CD14-positive monocyte (primary cell): Measurements from ENCODE around the gene ALDH5A1. TPM values are rescaled to one million over a fixed set of nuclear protein-coding genes. Genes with fewer than 3 reads are reported as not detected.

Experiments
- DNase-seq, 3 donors: peaks; one replicate each; pipeline ENCODE4 v3.0.0-alpha.2; 2011 to 2022
- H2AFZ ChIP-seq: 2 replicates; pipeline ENCODE4 v1.6.0; 2012; ENCODE audit warnings: mild to moderate bottlenecking, low read depth, low read length, inconsistent platforms; ENCODE audit not compliant: insufficient read depth, poor library complexity, severe bottlenecking
- H3K27ac ChIP-seq, 2 donors: 1 replicate in 1 of 2; 2 replicates in 1 of 2; pipeline ENCODE4 v1.5.1; 2012 to 2013; ENCODE audit warnings: low read length in 2 of 2, control low read depth in 1 of 2, inconsistent platforms in 1 of 2, low read depth in 1 of 2, mild to moderate bottlenecking in 1 of 2
- H3K27me3 ChIP-seq, 2 donors: one replicate each; pipeline versions ENCODE4 v1.6.0 to v1.6.1; 2011 to 2013; ENCODE audit warnings: low read length in 2 of 2; ENCODE audit not compliant: control insufficient read depth in 2 of 2, insufficient read depth in 2 of 2
- H3K36me3 ChIP-seq, 2 donors: replicated peaks in 1 of 2; 1 replicate in 1 of 2; 2 replicates in 1 of 2; pipeline versions ENCODE4 v1.5.1 to v1.6.1; 2012 to 2013; ENCODE audit warnings: low read length in 2 of 2, control low read depth in 1 of 2, inconsistent platforms in 1 of 2, mild to moderate bottlenecking in 1 of 2; ENCODE audit not compliant: insufficient read depth in 2 of 2, control insufficient read depth in 1 of 2
- H3K4me1 ChIP-seq, 2 donors: 1 replicate in 1 of 2; 2 replicates in 1 of 2; pipeline versions ENCODE4 v1.5.1 to v1.6.1; 2012 to 2013; ENCODE audit warnings: low read length in 2 of 2, control low read depth in 1 of 2, inconsistent platforms in 1 of 2, mild to moderate bottlenecking in 1 of 2, moderate library complexity in 1 of 2; ENCODE audit not compliant: insufficient read depth in 2 of 2, control insufficient read depth in 1 of 2
- H3K4me2 ChIP-seq: replicated peaks from 2 replicates; pipeline ENCODE3; 2012; ENCODE audit warnings: low read length, moderate library complexity, mild to moderate bottlenecking; ENCODE audit not compliant: poor library complexity, severe bottlenecking; ENCODE audit errors: extremely low read depth
- H3K4me3 ChIP-seq, 3 experiments: fragments of 200-600 bp in 1 of 3; sonication (generic) in 1 of 3; replicated peaks in 1 of 3; 1 replicate in 2 of 3; 2 replicates in 1 of 3; pipeline ENCODE4 v1.5.1; 2011 to 2013; ENCODE audit warnings: low read length in 3 of 3, mild to moderate bottlenecking in 3 of 3, control low read depth in 2 of 3, low read depth in 2 of 3, inconsistent platforms in 1 of 3, moderate library complexity in 1 of 3
- H3K79me2 ChIP-seq: 2 replicates; pipeline ENCODE4 v1.6.0; 2012; ENCODE audit warnings: mild to moderate bottlenecking, control low read depth, inconsistent platforms, low read length, moderate library complexity; ENCODE audit not compliant: insufficient read depth
- H3K9ac ChIP-seq: 2 replicates; pipeline ENCODE4 v1.6.0; 2017; ENCODE audit warnings: low read length, mild to moderate bottlenecking; ENCODE audit not compliant: insufficient read depth, poor library complexity, severe bottlenecking
- H3K9me3 ChIP-seq, 2 donors: replicated peaks in 1 of 2; 1 replicate in 1 of 2; 2 replicates in 1 of 2; pipeline versions ENCODE4 v1.5.1 to v1.6.1; 2012 to 2013; ENCODE audit warnings: low read length in 2 of 2, control low read depth in 1 of 2; ENCODE audit not compliant: control insufficient read depth in 1 of 2, insufficient read depth in 1 of 2
- H4K20me1 ChIP-seq: 2 replicates; pipeline ENCODE4 v1.6.0; 2012; ENCODE audit warnings: mild to moderate bottlenecking, low read length, control low read depth, moderate library complexity; ENCODE audit not compliant: insufficient read depth
- H3K27ac Mint-ChIP-seq, 7 donors: one replicate each; pipeline ENCODE4 v1.8.0; 2020; ENCODE audit warnings: mild to moderate bottlenecking in 7 of 7, mixed read lengths in 7 of 7, moderate library complexity in 6 of 7, inconsistent platforms in 2 of 7
- H3K27me3 Mint-ChIP-seq, 3 donors: one replicate each; pipeline ENCODE4 v1.8.0; 2021 to 2022; ENCODE audit warnings: low read depth in 3 of 3, mild to moderate bottlenecking in 3 of 3, mixed read lengths in 3 of 3, moderate library complexity in 3 of 3, inconsistent platforms in 1 of 3
- H3K36me3 Mint-ChIP-seq, 2 donors: one replicate each; pipeline ENCODE4 v1.8.0; 2020; ENCODE audit warnings: mixed read lengths in 2 of 2, inconsistent platforms in 1 of 2, mild to moderate bottlenecking in 1 of 2
- H3K4me1 Mint-ChIP-seq: one replicate; pipeline ENCODE4 v1.8.0; 2020; ENCODE audit warnings: mild to moderate bottlenecking, mixed read lengths
- H3K4me3 Mint-ChIP-seq, 2 donors: one replicate each; pipeline ENCODE4 v1.8.0; 2020; ENCODE audit warnings: mild to moderate bottlenecking in 2 of 2, mixed read lengths in 2 of 2, moderate library complexity in 1 of 2
- H3K9me3 Mint-ChIP-seq, 7 donors: one replicate each; pipeline ENCODE4 v1.8.0; 2020 to 2022; ENCODE audit warnings: mixed read lengths in 7 of 7, mild to moderate bottlenecking in 6 of 7, moderate library complexity in 6 of 7, inconsistent platforms in 2 of 7
- CTCF ChIP-seq: fragments of 200-600 bp; IDR thresholded peaks from one replicate; pipeline ENCODE4 v1.8.0; 2022; ENCODE audit warnings: antibody characterized with exemption, mild to moderate bottlenecking
- WGBS: methylation state at CpG from one replicate; pipeline ENCODE4 v1.1.5; 2013; ENCODE audit warnings: missing lambda C conversion rate; ENCODE audit not compliant: insufficient coverage; 5-methylcytosine and 5-hydroxymethylcytosine counted together
- intact Hi-C, 2 donors: fragments of 100-400 bp; cut with micrococcal nuclease; formaldehyde crosslinking; loops; one replicate each; pipeline versions ENCODE4 v1.15.0 to v1.15.1; 2023
- polyA plus RNA-seq, 3 donors: library from polyadenylated mRNA; depleted of rRNA in 1 of 3; unstranded in 2 of 3; stranded (reverse) in 1 of 3; fragments of 300-500 nt in 2 of 3; fragments of >200 nt in 1 of 3; fragmentation: Illumina TruSeq in 2 of 3; gene quantifications; 1 replicate in 2 of 3; 2 replicates in 1 of 3; pipeline ENCODE4 v1.2.3, GENCODE V29; 2012 to 2021

Gene ALDH5A1
- polyA plus RNA-seq, 3 donors, result 0.04 to 0.33 (median 0.17) TPM

DNA sequence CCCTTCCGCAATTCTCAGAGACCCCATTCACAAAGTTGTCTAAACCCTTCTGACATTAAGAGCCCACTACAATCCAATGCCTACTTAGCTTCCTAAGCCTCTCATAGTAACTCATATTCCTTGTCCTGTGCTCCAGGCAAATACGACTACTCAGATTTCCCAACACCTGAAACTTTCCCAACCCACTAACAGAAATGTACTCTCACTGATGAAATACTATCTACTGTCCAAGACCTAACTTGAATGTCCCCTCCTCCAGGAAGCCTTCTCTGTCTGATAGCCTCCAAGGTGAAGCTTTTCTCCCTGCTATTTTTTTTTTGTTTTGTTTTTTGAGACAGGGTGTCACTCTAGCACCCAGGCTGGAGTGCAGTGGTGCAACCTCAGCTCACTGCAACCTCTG, 35.8 kb upstream of the ALDH5A1 start:
- Histone ChIP-seq H3K9ac (no peak overlapping the region), H3K36me3 (no peaks in the 10 kb centered on the region), H3K9me3 (no peaks in the 10 kb centered on the region), H3K4me3 (no peak overlapping the region), H3K27me3 (no peaks in the 10 kb centered on the region), H2AFZ (no peak overlapping the region), H3K79me2 (no peaks in the 10 kb centered on the region), H3K27ac (no peak overlapping the region), H4K20me1 (no peaks in the 10 kb centered on the region), H3K4me1 (no peaks in the 10 kb centered on the region), H3K4me2 (no peak overlapping the region)
- Mint-ChIP-seq H3K4me1 (no peaks in the 10 kb centered on the region), H3K9me3 (no peaks in the 10 kb centered on the region), H3K27me3 (peaks cover 0 to 4% (median 2%) of the 10 kb centered on the region in 3 donors), H3K27ac (no peak overlapping the region), H3K36me3 (no peaks in the 10 kb centered on the region), H3K4me3 (no peak overlapping the region)
- intact Hi-C loops, result no loop called here
- 69% methylated on average over 2 of the region's 2 CpGs for WGBS
- TF ChIP-seq CTCF, result no peak
- no peak for DNase-seq

DNA sequence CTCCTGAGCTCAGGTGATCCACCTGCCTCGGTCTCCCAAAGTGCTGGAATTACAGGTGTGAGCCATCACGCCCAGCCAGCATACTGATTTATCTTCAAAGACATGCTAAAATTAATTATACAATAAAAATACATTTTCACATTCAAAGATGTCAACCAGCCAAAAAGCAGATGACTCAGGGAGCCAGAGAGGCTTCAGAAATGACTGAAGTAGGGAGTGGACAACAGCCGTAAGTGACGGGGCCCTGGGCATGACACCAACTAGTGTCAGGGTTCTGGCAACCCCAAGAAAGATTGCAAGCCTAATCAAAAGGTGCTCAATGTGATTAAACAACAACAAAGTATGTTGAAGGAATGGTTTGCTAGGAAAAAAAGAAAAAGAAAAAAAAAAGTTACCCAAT, 33.8 kb upstream of the ALDH5A1 start:
- Histone ChIP-seq H2AFZ (no peak overlapping the region), H3K27ac (no peak overlapping the region), H4K20me1 (no peaks in the 10 kb centered on the region), H3K36me3 (no peaks in the 10 kb centered on the region), H3K4me2 (no peak overlapping the region), H3K9me3 (no peaks in the 10 kb centered on the region), H3K4me1 (no peaks in the 10 kb centered on the region), H3K9ac (no peak overlapping the region), H3K4me3 (no peak overlapping the region), H3K79me2 (no peaks in the 10 kb centered on the region), H3K27me3 (no peaks in the 10 kb centered on the region)
- Mint-ChIP-seq H3K27ac (no peak overlapping the region), H3K4me3 (no peak overlapping the region), H3K4me1 (no peaks in the 10 kb centered on the region), H3K9me3 (no peaks in the 10 kb centered on the region), H3K27me3 (peaks cover 0 to 2% (median 2%) of the 10 kb centered on the region in 3 donors), H3K36me3 (no peaks in the 10 kb centered on the region)
- no peak for DNase-seq
- WGBS, result no CpG with 5 or more reads among the region's 4 CpGs
- intact Hi-C loops, result no loop called here
- no peak for TF ChIP-seq CTCF
